Stimulated activated naive CD8-positive, alpha-beta T cell treated with anti-CD3 and anti-CD28 coated beads, Interleukin-15, Interleukin-2, amounts not matched to agents 100 ng/mL and 50 ng/mL, for 24 hours (primary cell): ENCODE results near the gene SLC46A2.

ENCODE experiments used
- H3K27ac Mint-ChIP-seq: one replicate; pipeline ENCODE4 v1.8.0; 2021; ENCODE audit warnings: mild to moderate bottlenecking, mixed read lengths
- H3K27me3 Mint-ChIP-seq: one replicate; pipeline ENCODE4 v1.8.0; 2021; ENCODE audit warnings: mixed read lengths
- H3K36me3 Mint-ChIP-seq: one replicate; pipeline ENCODE4 v1.8.0; 2021; ENCODE audit warnings: low read depth, mixed read lengths
- H3K4me1 Mint-ChIP-seq: one replicate; pipeline ENCODE4 v1.8.0; 2021; ENCODE audit warnings: low read depth, mixed read lengths
- H3K4me3 Mint-ChIP-seq: one replicate; pipeline ENCODE4 v1.8.0; 2021; ENCODE audit warnings: mild to moderate bottlenecking, mixed read lengths
- H3K9me3 Mint-ChIP-seq: one replicate; pipeline ENCODE4 v1.8.0; 2021; ENCODE audit warnings: mixed read lengths

Gene SLC46A2

DNA sequence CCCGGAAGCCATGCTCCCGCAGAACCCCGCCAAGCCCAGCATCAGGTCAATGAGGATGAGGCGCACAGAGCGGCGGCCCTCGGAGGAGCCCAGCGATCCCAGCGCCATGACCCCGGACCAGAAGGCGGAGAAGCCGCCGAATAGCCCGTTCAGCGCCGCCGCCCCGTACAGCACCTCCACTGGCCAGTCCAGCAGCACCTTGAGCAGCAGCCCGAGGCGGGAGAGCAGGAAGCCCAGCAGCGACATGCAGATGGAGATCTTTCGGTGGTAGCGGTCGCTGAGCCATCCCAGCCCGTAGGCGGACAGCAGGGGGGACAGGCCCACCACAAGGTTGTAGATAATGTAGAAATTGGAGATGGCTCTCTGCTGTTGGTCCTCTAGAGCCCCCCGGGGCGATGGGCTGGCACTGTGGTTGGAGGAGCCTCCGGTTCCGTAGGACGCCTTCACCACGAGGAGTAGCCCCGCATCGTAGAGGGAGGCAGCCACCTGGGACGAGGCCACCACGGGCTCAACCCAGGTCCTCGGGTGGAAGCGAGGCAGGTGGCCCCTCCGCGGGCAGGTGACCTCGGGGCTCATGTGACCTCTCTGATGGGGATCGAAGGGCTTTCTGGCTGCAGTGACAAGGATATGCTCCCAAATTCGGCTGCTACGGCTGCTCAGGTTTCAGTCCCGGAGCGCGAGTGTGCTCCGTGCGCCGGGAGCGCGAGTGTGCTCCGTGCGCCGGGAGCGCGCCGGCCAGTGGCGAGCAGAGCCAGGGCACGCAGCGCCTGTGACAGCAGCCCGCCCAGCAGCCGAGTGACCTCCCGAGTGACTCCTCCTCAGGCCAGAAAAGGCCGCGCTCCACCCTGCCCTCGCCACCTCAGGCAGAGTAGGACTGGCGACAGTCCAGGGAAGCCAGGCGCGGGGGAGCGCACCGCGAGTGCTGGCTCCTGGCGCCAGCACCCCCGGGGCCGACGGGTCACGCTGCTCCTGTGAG is at the start of gene SLC46A2:
TSS of gene SLC46A2 (minus strand) at position 771 of the 976 bp plus-strand sequence. CDS start at position 576, 195 bp downstream.
- Mint-ChIP-seq H3K4me1 (no peaks in the 10 kb centered on the region), H3K4me3 (no peak within 1 kb of the TSS), H3K27ac (no peak within 1 kb of the TSS), H3K36me3 (no peaks in the 10 kb centered on the region), H3K27me3 (peaks cover 27% of the 10 kb centered on the region), H3K9me3 (no peaks in the 10 kb centered on the region)

DNA sequence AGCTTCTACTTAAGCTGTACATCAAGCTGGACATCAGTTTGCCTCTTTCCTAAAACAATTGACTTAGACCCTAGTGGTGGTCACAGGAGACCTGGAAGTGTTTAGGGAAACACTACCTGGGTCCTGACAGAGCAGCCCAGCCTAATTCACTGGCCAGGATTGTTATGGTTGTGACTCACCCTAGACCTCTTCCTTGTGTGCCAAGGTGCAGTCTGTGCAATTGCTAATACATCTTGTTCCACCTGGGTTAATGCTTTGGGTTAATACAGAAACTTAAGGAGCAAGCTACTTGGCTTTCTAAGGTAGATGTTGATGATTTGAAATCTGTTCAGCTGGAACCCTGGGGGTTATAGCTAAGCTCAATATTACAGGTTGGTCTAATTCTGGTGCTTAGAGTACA is 48.7 kb upstream of the SLC46A2 start:
- Mint-ChIP-seq H3K4me3 (no peak overlapping the region), H3K36me3 (no peaks in the 10 kb centered on the region), H3K4me1 (no peaks in the 10 kb centered on the region), H3K9me3 (peaks cover 4% of the 10 kb centered on the region), H3K27ac (no peak overlapping the region), H3K27me3 (peaks cover 30% of the 10 kb centered on the region)

DNA sequence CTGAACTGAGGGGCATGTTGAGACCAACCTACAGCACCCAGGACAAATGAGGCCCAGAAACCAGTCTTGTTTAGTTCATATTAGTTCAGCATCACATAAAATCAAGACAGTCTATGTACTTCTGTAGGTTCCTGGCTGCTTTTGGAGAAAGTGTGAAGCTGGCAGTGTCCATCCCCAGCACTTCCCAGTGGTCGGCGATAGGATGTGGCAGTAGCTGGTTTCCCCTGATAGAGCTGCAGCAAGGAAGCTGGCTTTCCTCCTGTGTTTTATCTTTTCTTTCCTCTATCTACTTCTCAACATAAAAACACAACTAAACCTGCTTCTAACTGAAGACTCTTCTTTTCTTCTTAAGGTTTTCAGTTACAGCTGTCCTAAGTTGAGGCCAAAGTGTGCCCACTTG is 43.0 kb upstream of the SLC46A2 start:
- Mint-ChIP-seq H3K4me1 (no peaks in the 10 kb centered on the region), H3K36me3 (no peaks in the 10 kb centered on the region), H3K4me3 (no peak overlapping the region), H3K9me3 (no peaks in the 10 kb centered on the region), H3K27me3 (peaks cover 31% of the 10 kb centered on the region), H3K27ac (no peak overlapping the region)

DNA sequence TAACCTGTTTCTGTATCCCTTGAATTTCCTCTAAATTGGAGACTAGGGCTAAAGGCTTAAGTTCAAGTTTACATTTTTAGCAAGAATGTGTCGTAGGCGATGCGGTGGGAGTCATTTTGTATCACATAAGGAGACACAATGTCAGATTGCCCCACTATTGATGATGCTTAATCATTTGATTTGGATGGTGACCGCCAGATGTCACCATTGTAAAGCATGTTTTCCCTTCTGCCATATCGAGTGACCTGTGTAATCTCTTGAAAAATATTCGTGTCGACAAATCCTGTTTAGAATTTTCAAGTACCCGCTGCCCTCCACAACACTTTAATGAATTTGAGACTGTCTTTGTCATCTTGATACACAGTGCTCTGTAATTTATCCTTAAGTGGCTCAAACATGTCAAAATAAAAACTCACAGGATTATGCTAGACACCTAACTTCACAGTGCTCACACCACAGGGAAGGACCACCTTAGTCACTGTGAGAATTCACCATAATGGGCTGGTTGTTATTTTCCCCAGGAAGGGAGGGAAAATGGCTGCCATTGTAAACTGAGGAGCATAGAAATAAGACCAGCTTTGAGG is 34.5 kb upstream of the SLC46A2 start:
- Mint-ChIP-seq H3K27ac (no peak overlapping the region), H3K27me3 (peaks cover 30% of the 10 kb centered on the region), H3K36me3 (no peaks in the 10 kb centered on the region), H3K9me3 (no peaks in the 10 kb centered on the region), H3K4me3 (no peak overlapping the region), H3K4me1 (no peaks in the 10 kb centered on the region)

- Mint-ChIP-seq H3K4me3 (no peak overlapping the region), H3K9me3 (no peaks in the 10 kb centered on the region), H3K4me1 (no peaks in the 10 kb centered on the region), H3K27ac (no peak overlapping the region), H3K36me3 (no peaks in the 10 kb centered on the region), H3K27me3 (peaks cover 21% of the 10 kb centered on the region)
These were observed 30.9 kb upstream of the SLC46A2 start for GRCh38 chr9:112921549-112921948.

DNA sequence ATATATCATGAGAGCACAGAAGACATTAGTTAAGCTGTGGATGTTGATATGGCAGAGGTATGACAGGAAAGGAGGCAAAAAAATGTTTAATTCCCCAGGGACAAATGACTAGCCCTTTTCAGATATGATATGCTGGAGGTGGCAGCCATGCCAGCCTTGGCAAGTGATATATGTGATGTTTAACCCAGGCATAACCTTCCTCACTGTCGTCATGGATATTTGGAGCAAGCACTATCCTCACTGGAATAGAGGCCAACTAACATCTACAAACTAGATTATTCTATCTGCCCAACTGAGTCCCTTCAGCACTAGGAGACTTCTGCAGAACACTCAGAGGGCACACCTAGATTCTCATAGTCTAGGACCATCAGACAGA is 27.3 kb upstream of the SLC46A2 start:
- Mint-ChIP-seq H3K27me3 (peaks cover 5% of the 10 kb centered on the region), H3K36me3 (no peaks in the 10 kb centered on the region), H3K4me1 (no peaks in the 10 kb centered on the region), H3K4me3 (no peak overlapping the region), H3K27ac (no peak overlapping the region), H3K9me3 (no peaks in the 10 kb centered on the region)

GRCh38 chr9:112917047-112917986 is 26.6 kb upstream of the SLC46A2 start:
- Mint-ChIP-seq H3K36me3 (no peaks in the 10 kb centered on the region), H3K27ac (no peak overlapping the region), H3K4me3 (no peak overlapping the region), H3K27me3 (peaks cover 5% of the 10 kb centered on the region), H3K4me1 (no peaks in the 10 kb centered on the region), H3K9me3 (no peaks in the 10 kb centered on the region)

DNA sequence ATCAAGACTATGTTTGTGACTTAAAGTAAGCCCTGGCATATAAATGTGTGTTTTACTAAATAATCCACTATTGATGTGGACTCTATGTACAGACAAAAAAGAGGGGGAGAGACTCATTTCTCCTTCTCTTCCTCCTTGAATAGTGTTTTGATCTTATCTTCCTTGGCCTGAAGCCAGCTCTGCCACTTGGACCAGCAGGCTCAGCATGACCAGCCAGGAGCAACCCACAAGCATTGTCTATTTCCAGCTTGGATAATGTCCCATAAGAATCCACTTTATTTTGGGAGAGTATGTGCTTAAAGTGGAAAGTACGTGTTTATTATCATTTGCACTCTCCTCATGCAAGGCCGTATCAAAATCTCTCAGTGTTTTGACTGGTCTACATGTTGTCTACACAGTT is 23.8 kb upstream of the SLC46A2 start:
- H3K4me1 Mint-ChIP-seq = no peaks in the 10 kb centered on the region
- H3K27ac Mint-ChIP-seq = no peak overlapping the region
- H3K27me3 Mint-ChIP-seq = no peaks in the 10 kb centered on the region
- no peaks in the 10 kb centered on the region for H3K36me3 Mint-ChIP-seq
- H3K9me3 Mint-ChIP-seq = no peaks in the 10 kb centered on the region
- H3K4me3 Mint-ChIP-seq = no peak overlapping the region

GRCh38 chr9:112913326-112913725 is 22.6 kb upstream of the SLC46A2 start:
- no peak overlapping the region for H3K27ac Mint-ChIP-seq
- no peaks in the 10 kb centered on the region for H3K27me3 Mint-ChIP-seq
- H3K36me3 Mint-ChIP-seq = no peaks in the 10 kb centered on the region
- H3K4me3 Mint-ChIP-seq = no peak overlapping the region
- no peaks in the 10 kb centered on the region for H3K9me3 Mint-ChIP-seq
- no peaks in the 10 kb centered on the region for H3K4me1 Mint-ChIP-seq

DNA sequence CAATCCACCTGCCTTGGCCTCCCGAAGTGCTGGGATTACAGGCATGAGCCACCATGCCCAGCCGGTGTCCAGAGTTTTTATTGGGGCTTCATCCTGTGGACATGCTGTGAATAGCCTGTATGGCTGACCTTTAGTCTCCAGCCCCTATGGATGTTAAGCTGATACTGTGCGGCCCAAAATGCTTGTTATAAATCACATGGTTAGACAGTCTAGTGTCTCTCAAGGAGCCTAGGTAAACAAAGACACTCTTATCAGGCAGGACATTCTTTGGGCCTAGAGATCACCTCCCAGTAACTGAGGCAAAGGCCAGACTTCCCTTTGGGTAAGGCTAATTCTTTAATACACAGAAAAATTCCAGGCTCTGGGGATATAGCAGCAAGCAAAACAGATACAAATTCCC is 22.0 kb upstream of the SLC46A2 start:
- no peak overlapping the region for H3K27ac Mint-ChIP-seq
- H3K27me3 Mint-ChIP-seq = no peaks in the 10 kb centered on the region
- no peaks in the 10 kb centered on the region for H3K4me1 Mint-ChIP-seq
- H3K36me3 Mint-ChIP-seq = no peaks in the 10 kb centered on the region
- H3K4me3 Mint-ChIP-seq = no peak overlapping the region
- no peaks in the 10 kb centered on the region for H3K9me3 Mint-ChIP-seq

GRCh38 chr9:112911736-112912135 is 21.1 kb upstream of the SLC46A2 start:
- peaks cover 7% of the 10 kb centered on the region for H3K27me3 Mint-ChIP-seq
- H3K9me3 Mint-ChIP-seq = no peaks in the 10 kb centered on the region
- no peaks in the 10 kb centered on the region for H3K4me1 Mint-ChIP-seq
- no peak overlapping the region for H3K4me3 Mint-ChIP-seq
- no peak overlapping the region for H3K27ac Mint-ChIP-seq
- no peaks in the 10 kb centered on the region for H3K36me3 Mint-ChIP-seq

- Mint-ChIP-seq H3K27ac (no peak overlapping the region), H3K36me3 (no peaks in the 10 kb centered on the region), H3K27me3 (peaks cover 30% of the 10 kb centered on the region), H3K9me3 (no peaks in the 10 kb centered on the region), H3K4me3 (no peak overlapping the region), H3K4me1 (peaks cover 4% of the 10 kb centered on the region)
These were observed 14.4 kb upstream of the SLC46A2 start for GRCh38 chr9:112905084-112905483.

DNA sequence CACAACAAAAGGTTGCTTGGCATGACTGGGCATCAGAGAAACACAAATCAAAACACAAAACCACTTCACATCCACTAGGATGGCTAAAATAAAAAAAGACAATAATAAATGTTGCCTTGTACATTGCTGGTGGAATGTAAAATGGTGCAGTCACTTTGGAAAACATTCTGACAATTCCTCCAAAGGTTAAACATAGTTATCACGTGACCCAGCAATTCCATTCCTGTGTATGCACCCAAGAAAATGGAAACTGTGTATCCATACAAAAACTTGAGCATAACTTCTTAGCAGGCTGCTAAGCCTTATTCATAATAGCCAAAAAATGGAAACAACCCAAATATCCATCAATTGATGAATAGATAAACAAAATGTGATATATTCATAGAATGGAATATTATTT is 10.2 kb upstream of the SLC46A2 start:
- peaks cover 46% of the 10 kb centered on the region for H3K27me3 Mint-ChIP-seq
- H3K27ac Mint-ChIP-seq = no peak overlapping the region
- H3K4me1 Mint-ChIP-seq = peaks cover 12% of the 10 kb centered on the region
- H3K36me3 Mint-ChIP-seq = no peaks in the 10 kb centered on the region
- H3K4me3 Mint-ChIP-seq = no peak overlapping the region
- H3K9me3 Mint-ChIP-seq = no peaks in the 10 kb centered on the region

GRCh38 chr9:112900488-112900887 is 9.8 kb upstream of the SLC46A2 start:
- H3K36me3 Mint-ChIP-seq = no peaks in the 10 kb centered on the region
- H3K4me3 Mint-ChIP-seq = no peak overlapping the region

DNA sequence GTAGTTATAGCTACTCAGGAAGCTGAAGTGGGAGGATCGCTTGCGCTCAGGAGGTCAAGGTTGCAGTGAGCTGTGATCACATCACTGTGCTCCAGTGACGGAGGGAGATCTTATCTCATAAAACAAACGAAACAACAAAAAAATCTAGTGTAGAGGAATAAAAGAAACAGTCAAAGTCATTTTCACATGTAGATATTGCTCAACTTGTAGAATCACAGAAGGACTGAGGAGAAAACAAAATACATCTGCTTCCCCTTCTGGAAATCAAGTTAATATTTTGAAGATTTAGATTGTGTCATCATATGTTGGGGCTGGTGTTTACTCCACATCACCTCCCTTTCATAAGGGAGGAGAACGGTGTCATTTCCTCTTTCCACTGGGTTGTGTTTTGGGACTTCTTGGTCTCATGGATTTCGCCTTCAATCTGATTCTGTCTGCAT is 8.2 kb upstream of the SLC46A2 start:
- Mint-ChIP-seq H3K27me3 (peaks cover 47% of the 10 kb centered on the region), H3K4me1 (peaks cover 13% of the 10 kb centered on the region), H3K9me3 (no peaks in the 10 kb centered on the region), H3K4me3 (no peak overlapping the region), H3K27ac (no peak overlapping the region), H3K36me3 (no peaks in the 10 kb centered on the region)

More at GRCh38 chr9:112900488-112900887, 9.8 kb upstream of the SLC46A2 start:
- Mint-ChIP-seq H3K4me1 (peaks cover 13% of the 10 kb centered on the region), H3K9me3 (no peaks in the 10 kb centered on the region), H3K27ac (no peak overlapping the region), H3K27me3 (peaks cover 49% of the 10 kb centered on the region)
